ENCODE results near the gene JADE3.

JADE3 gene

DNA sequence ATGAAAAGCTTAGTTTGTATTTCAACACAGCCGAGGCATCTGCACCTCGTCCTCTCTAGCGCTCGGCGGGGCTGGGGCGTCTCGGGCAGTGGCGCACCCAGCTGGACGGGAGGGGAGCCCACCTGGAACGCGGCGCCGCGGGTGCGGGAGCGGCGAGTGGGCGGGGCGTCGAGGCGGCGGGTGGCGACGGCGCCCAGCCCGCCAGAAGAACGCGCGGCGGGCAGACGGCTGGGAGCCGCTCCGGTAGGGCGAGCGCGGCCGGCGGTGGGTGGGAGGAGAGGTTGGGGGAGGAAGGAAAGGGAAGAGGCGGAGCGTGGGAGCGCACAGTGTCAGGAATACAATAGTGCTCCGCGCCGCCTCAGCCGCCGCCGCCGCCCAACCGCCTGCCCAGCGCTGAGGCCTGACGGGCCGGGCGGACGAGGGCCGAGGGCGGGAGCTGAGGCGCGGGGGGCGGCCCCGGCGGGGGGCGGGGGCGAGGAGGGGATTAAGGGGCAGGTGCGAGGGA, at the start of gene JADE3:
Gene JADE3, plus strand, starts transcription at position 324 of the 505 bp plus-strand sequence. CDS start 72,474 bp downstream, outside the sequence.
- DNase-seq = peak; percentile 79

DNA sequence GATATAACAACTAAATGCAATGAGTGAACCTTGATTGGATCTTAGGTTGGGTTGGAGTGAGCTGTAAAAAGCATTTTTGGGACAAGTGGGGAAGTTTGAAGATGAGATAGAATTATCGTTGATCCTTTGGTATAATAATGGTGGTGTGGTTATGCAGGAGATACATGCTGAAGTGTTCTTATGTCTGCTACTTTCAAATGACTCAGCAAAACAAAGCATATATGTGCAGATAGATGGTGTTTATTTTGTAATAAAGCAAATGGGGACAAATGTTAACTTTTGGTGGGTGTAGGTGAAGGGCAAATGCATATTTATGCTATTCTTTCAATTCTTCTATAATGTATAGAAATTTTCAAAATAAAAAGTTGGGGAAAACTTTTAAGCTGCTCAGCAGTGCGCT, 49.1 kb upstream of the JADE3 start:
- DNase-seq = no peak

DNA sequence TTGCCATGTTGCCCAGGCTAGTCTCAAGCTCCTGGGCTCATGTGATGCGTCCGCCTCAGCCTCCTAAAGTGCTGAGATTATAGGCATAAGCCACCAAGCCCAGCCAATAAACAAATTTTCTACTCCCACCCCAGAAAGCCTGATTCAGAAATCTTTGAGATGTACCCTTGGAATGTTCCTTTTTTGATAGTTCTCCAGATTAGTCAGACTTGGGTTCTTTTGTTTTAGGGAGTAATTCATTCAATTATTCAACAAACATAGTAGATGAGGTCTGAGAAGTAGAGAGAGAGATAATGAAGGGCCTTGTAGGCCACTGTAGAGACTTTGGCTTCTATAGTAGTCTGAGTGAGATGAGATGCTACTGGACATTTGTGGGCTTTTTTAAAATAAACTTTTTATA, 47.6 kb upstream of the JADE3 start:
- no peak for DNase-seq

DNA sequence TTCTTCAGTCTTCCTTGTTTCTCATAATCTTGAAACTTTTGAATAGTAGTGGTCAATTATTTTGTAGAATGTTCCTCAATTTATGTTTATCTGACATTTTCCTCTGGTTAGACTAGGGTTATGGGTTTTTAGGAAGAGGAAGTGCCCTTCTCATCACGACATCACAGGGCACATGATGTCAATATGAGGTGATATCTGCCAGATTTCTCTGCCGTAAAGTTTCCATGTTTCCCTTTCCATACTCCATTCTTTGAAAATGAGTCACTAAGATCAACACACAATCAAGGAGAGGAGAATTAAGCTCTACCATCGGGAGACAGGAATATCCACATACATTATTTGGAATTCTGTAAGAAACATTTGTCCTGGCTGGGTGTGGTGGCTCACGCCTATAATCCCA, 46.9 kb upstream of the JADE3 start:
- peak; percentile 4 for DNase-seq

DNA sequence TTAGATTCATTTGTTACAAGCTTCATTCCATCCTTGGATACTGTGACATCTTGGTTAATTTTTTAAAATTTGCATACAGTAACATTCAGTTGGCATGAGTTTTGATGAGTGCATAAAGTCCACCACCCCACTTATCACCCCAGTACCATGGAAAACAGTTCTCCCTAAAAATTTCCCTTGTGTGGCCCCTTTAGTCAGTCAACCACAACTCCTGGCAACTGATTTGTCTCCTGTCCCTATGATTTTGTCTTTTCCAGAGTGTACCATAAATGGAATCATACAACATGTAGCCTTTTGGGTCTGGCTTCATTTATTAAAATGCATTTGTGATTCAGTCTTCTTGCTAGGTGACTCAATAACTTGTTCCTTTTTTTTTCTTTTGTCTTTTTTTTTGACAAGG, 45.5 kb upstream of the JADE3 start:
- no peak for DNase-seq

DNA sequence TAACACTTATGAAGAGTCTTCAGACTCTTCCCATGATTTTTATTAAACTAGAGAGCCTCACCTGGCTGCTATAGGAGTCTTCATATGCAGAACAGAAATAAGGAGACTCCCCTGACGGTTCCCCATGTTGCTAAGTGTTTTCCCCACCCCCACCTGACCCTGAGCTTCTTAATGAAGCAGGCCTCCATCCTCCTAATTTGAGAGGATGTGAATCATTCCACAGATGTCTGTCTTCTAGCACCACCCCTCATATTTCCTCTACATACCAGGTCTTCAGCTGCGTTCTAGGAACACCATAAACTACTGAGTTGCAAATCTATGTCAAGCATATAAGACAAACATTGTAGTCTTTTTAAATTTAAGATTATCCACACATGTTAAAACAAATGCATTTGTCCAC, 38.5 kb upstream of the JADE3 start:
- no peak for DNase-seq

DNA sequence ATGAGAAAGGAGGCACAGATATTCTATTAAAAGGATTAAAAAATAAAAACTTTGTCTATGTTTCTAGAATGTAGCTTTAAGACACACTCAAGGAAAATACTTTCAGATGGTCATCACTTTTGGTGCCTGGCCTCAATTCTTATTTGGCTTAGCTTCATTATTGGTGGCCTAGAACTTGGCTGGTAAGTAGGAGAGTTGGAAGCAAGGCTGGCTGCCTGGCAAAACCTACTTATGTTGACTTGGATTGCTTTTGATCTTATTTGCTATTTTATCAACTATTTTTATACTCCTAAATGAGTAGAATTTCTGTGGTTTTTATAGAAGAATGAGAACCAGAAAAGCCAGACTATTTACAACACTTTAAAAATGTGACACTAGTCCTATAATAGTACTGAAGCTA, 35.3 kb upstream of the JADE3 start:
- DNase-seq = no peak

DNA sequence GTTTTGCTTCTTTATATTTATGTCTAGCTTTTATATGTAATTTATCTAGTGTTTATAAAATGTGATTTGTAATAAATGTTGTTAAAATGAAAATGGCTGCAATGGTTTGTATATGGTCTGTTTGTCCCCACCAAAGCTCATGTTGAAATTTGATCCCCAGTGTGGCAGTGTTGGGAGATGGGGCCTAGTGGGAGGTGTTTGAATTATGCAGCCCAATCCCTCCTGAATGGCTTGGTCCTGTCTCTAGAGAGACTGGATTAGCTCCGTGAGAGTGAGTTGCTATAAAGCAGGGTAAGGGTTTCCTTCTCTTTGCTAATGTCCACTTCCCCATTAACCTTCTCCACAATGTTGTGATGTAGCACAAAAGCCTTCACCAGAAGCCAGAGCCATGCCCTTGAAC, 30.0 kb upstream of the JADE3 start:
- no peak for DNase-seq

DNA sequence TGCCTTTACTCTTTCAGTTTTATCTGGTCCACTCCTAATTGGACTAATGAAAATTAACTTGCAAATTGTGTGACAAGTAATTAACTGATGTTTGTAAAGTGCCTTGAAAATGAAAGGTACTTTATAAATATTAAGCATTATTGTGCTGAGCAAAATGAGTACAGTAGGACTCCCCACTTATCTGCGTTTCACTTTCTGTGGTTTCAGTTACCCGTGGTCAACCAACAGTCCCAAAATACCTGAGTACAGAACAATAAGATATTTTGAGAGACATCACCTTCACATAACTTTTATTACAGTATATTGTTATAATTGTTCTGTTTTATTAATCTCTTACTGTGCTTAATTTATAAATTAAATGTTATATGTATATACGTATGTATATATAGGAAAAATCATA, 27.4 kb upstream of the JADE3 start:
- no peak for DNase-seq

DNA sequence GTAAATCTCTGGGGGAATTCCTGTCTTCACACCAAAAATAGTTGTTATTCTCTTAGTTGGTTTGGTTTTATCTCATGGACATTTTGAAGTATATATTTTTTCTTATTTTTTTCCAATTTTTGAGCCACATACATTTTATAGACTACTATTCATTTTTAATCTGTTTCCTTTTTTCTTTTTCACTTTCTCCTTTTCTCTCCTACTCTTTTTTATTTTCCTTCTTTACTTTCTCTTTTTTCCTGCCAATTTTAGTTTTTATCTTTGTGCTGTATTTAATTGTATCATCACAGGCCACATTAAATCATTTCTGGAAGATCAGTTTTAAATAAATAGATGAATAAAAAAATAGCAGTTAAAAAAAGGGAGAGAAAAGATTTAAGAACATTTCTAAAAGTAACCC, 14.0 kb upstream of the JADE3 start:
- DNase-seq = no peak

DNA sequence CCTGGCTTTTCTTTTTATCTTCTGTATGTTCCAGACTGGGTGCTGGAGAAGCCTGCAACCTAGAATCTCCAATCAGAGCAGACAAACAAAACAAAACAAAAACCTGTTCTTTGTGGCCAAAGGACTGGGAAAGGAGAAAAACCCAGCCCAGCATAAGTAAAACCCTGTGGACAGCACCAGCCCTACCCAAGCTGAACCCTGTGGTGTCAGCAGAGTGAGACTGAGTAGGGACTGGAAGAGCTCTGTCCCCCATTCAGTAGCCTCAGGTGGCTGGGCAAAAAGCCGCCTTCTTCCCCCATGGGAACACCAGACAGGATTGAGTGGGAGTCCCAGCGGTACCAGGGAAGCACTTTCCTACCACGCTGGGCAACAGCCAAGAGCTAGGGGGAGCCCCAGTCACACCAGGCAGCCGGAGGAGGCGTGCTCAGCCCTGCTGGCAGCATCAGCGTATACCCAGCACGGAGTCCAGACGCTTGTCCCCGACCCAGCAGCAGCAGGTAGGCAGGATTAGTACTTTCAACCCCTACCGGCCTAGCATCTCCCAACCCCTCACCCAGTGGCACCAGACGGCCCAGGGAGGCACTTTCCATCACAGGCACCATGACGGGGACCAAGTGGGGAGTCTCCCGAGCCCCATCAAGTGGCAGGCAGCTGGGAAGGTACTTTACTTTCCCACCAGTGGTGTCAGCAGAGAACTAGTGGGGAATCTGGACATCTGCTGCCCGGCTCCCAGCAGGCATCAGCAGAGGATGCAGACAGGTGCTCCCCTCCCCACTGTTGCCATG, 8.6 kb upstream of the JADE3 start:
- DNase-seq = peak; percentile 75

DNA sequence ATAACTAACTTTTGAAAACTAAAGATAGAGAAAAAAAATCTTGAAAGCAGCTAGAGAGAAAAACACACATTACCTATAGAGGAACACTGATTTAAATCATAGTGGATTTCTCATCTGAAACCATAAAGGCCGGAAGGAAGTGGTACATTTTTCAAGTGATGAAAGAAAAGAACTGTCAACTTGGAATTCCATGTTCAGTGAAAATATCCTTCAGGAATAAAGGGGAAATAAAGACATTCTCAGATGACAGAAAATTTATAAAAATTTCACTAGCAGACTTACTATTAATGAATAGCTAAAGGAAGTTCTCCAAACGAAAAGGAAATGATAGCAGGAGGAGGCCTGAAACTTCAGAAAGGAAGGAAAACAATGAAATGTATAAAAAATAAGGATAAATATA, 7.6 kb upstream of the JADE3 start:
- no peak for DNase-seq

DNA sequence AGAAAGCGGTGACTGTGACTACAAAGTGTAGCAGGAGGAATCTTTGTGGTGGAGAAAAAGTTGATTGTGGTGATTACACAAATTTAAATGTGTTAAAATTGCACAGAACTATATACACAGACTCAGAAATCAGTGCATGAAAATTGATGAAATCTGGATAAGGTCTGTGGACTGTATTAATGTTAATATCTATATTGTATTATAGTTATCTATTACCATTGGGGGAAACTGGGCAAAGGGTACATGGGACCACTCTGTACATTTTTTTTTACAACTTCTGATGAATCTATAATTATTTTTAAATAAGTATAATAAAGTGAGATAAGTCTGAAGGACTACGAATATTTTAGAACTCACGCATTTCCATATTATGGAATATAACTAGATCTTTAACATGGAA, 1.8 kb upstream of the JADE3 start:
- DNase-seq = no peak

DNA sequence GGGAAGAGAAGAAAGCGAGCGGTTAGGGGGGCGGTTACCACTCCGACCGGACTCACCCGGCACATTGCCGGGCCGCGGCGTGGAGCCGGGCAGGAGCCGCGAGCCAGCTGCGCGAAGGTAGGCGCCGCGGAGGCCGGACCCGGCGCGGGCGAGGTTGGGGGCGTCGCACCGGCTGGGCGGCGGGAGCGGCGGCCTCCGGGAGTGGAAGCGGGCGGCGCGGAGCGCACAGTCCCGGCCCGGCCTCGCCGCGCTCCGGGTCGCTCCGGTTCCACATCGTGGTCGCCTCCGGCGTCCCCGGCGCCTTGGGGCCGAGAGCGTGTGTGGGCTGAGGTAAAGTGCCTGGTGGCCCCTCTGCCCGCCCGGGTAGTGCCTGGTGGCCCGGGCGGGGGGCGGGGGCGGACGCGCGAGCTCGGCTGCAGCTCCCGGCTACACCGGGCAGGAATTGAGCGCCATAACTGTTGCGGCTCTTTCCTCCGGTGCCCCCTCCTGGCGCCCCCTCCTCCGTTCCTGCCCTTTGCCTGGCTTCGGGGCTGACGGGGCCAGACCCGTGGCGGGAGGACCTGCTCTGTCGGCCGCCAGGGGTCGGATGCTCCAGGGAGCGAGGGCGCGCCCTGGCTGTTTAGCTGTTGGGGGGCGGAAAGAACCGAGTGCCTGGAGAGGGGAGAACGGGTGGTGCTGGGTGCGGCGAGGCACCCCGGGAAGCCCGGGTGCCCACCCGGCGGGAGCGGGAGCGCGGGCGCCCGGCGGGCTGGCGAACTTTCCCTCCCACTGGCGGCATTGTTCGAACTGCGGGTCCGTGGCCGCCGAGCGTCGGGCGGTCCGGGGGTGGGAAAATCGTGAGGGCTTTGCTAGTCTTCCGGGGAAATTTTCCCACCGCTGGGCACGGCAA, 626 bp downstream of the JADE3 start:
- DNase-seq = peak; percentile 74

DNA sequence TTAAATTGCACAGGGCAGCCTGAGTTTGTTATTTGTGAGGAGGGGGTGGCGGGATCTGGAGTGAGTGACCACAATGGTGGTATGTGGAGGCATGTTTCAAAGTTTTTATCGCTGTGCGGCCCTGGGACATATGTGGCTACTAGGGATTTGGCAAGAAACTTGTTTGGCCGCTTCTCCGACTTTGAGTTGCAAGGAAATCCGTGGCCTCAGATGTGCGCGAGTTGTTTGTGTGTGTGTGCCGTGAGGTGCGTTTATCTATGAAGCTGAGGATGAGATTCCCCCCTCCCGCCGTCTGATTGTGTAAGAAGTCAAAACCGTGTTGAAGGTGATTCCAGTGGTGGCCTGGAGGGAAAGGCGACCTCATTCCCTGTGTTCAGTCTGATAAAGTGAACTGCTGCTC, 1.4 kb downstream of the JADE3 start:
- peak; percentile 40 for DNase-seq

DNA sequence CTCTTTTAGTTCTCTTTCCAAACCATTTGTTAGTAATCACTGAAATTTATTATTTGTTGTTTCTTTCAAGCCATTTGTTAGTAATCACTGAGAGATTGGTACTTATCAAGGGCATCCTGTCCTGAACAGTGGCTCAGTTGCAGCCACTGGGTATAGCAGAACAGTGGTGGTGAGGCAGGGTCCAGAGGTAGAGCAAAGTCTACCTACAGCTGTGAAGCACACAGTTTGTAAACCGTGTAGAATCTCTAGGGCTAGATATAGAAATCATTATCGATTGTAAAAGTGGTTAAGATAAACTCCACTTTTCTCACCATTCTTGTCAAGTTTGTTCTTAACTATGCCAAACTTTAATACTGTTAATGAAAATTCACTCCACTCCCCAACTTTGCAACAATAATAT, 4.1 kb downstream of the JADE3 start:
- DNase-seq = no peak

DNA sequence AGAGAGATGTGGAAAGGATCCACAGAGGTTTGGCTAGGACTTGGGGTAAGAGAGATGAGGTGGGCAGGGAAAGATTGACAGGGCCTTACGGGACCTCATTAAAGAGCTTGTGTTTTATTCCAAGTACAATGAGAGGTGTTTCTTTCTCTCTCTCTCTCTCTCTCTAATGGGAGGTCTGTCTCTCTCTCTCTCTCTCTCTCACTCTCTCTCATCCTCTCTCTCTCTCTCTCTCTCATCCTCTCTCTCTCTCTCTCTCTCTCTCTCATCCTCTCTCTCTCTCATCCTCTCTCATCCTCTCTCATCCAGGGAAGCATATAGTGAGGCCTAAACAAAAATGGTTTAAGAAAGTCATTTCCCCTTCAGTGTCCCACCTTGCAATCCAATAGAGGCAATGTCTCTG, 5.4 kb downstream of the JADE3 start:
- no peak for DNase-seq

DNA sequence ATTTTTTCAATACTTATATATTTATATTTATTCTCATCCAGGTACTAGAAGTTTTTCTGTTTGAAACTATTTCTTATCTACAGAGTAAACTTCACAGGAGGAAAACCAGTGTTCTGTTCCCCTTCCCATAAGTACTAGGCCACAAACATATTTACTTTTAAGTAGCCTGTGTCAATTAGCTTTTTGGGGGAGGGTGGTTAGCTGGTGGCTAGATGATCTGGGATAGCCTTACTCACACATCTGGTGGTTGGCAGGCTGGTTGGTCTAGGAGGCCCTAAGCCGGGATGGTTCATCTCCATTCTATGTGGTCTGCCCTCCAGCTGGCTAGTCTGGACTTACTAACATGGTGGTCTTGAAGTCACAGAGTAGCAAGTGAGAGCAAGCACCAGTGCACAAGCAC, 6.2 kb downstream of the JADE3 start:
- no peak for DNase-seq

DNA sequence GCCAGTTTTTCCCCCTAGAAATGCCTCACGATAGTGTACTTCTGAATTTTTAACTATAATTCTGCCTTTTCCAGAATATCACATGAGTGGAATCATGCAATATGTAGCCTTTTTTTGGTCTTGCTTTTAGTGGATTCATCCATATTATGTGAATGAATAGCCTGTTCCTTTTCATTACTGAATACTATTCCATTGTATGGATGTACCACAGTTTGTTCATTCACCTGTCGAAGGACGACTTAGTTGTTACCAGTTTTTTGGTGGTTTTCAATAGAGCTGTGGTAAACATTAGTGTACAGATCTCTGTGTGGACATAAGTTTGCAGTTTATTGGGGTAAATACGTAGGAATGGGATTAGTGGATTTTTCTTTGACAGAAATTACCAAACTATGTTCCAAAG, 8.0 kb downstream of the JADE3 start:
- DNase-seq = no peak

DNA sequence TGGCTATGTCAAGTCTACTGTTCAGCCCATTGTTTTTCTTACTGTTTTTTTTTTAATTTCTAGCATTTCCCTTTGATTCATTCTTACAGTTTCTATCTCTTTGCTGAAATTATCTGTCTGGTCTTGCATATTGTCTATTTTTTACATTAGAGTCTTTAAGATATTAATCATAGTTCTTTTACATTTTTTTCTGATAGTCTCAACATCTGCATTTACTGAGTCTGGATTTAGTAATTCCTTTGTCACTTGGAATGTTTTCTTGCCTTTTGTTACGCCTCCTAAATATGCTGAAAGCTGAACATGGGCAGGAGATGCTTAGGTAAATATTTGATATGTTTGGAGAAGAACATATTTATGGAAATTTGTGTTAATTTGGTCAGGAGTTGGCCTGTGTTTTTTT, 10.4 kb downstream of the JADE3 start:
- no peak for DNase-seq

DNA sequence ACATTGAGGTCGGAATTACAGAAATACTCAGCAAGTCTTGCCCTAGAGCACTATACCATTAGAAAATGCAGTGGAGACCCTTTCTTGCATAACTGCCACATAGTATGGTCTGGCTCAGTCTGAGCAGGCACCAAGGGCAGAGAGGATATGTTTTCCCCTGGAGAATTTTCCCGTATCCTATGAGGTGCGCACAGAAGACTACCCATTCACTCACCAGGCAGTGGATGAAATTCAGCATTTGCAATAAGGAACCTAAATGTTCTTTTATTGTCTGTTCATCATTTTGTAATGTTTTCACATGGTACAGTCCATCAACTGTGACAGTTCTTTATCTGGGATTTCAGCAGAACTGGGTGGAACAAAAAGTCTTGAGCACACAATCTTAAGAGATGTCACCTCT, 15.5 kb downstream of the JADE3 start:
- DNase-seq = no peak

DNA sequence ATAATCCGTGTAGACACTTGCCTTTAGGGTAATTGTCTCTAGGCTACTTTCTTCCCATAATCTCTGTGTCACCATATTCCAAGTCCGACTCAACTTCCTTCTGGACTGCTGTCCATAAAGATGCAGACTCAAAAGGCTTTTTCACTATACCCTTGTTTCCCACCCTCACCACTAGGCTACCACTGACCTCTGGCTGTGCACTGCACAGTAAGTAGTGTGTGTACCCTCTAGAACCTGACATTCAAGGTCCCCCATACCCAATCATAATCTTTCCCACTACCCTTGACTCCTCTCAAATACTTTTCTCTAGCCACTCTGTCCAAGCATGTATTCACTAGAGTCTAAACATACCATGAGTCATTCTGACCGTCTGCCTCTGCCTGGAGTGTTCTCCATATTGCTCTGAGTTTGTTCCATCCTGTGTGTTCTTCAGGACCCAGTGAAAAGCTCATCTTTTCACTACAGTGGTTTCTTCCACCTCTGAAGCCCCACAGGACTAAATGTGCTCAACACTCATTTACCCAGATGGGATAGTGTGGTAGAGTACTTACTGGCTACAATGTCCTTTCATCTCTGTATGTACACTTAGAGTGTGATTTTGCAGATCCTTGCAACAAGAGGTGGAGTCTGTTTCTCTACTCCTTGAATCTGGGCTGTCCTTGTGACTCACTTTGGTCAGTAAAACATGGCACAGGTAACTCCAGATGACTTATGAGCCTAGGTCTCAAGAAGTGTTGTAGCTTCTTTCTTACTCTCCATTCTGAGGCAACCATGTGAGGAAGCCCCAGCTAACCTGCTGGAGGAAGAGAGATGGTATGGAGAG, 17.4 kb downstream of the JADE3 start:
- no peak for DNase-seq

DNA sequence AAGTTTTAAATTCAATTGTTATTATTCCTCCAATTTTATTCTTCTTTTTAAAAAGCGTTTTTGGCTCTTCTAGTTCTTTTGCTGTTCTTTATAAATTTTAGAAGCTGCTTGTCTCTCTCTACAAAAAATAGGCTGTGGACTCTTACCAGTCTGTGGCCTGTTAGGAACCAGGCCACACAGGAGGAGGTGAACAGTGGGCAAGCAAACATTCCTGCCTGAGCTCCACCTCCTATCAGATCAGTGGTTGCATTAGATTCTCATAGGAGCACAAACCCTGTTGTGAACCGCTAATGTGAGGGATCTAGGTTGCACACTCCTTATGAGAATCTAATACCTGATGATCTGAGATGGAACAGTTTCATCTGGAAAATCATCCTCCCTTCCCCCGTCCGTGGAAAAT, 23.1 kb downstream of the JADE3 start:
- no peak for DNase-seq
